Cardiac muscle cell (in vitro differentiated cells and primary cell): ENCODE results near the gene NUP37. TPM values are rescaled to one million over a fixed set of nuclear protein-coding genes. Genes with fewer than 3 reads are reported as not detected.
"Not testable (repeated sequence)": the region's sequence is repeated elsewhere in the genome, so short reads cannot be mapped to it uniquely, and the experiment has no call there.

ENCODE experiments used
- DNase-seq, 2 donors: peaks; one replicate each; pipeline versions ENCODE4 v3.0.0 to v3.0.0-alpha.2; 2010 to 2017; ENCODE audit warnings: low read depth in 1 of 2, low spot score in 1 of 2
- H3K27ac ChIP-seq: fragments of 200-600 bp; sonication (generic); 2 replicates; pipeline ENCODE4 v1.5.1; 2016
- H3K27me3 ChIP-seq: fragments of 200-600 bp; sonication (generic); 2 replicates; pipeline ENCODE4 v1.6.0; 2016; ENCODE audit warnings: control low read depth
- H3K36me3 ChIP-seq: fragments of 200-600 bp; sonication (generic); 2 replicates; pipeline ENCODE4 v1.5.1; 2016; ENCODE audit warnings: control low read depth
- H3K4me1 ChIP-seq: fragments of 200-600 bp; sonication (generic); 2 replicates; pipeline ENCODE4 v1.8.1; 2017; ENCODE audit warnings: low read depth, mild to moderate bottlenecking, mixed run types
- H3K4me3 ChIP-seq: fragments of 200-600 bp; sonication (generic); 2 replicates; pipeline ENCODE4 v1.5.1; 2016; ENCODE audit warnings: mild to moderate bottlenecking
- H3K9me3 ChIP-seq: fragments of 200-600 bp; sonication (generic); 2 replicates; pipeline ENCODE4 v1.5.1; 2017; ENCODE audit warnings: low read depth, mild to moderate bottlenecking, control low read depth
- polyA plus RNA-seq: library from polyadenylated mRNA; unstranded; fragments of >200 nt; fragmentation: Nextera tagmentation; extraction: Ambion mirVana; gene quantifications from 2 replicates; pipeline ENCODE4 v1.2.1, GENCODE V29; 2016
- total RNA-seq: library from RNA; depleted of rRNA; stranded (reverse); fragments of >200 nt; gene quantifications from 2 replicates; pipeline ENCODE4 v1.2.3, GENCODE V29; 2016
- TF ChIP-seq, protein P1 (sequence below): IDR thresholded peaks from 2 replicates; pipeline ENCODE4 v1.5.1; 2012; ENCODE audit warnings: low read depth, mild to moderate bottlenecking, low read length

Gene NUP37
- total and polyA plus RNA-seq, 2 experiments from 2014 or later = 45.5 to 46.4 TPM

DNA sequence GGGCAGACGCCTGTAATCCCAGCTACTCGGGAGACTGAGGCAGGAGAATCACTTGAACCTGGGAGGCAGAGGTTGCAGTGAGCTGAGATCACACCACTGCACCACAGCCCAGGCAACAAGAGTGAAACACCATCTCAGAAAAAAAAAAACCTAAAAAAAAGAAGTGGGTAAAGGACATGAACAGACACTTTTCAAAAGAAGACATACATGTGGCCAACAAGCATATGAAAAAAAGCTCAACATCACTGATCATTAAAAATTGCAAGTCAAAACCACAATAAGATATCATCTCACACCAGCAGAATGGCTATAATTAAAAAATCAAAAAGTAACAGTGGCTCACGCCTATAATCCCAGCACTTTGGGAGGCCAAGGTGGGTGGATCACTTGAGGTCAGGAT lies 10.8 kb upstream of the NUP37 start:
- not testable (repeated sequence) for H3K9me3 ChIP-seq, DNase-seq, H3K27me3 ChIP-seq, H3K36me3 ChIP-seq, H3K4me3 ChIP-seq, H3K27ac ChIP-seq, H3K4me1 ChIP-seq

DNA sequence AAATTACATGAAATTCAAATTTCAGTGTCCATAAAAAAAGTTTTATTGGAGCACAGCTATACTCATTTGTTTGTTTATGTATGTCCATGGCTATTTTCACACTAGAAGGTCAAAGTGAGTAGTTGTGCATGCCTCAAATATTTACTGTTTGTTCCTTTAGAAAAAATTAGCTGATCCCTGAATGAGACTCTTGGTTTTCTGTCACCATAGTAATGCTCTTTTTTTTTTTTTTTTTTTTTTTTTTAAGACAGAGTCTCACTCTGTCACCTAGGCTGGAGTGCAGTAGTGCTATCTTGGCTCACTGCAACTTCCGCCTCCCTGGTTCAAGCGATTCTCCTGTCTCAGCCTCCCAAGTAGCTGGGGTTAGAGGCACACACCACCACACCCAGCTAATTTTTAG lies 1.4 kb upstream of the NUP37 start:
- DNase-seq, H3K9me3 ChIP-seq: not testable (repeated sequence)
- peak overlapping the region; percentile 73 for H3K4me3 ChIP-seq

GRCh38 chr12:102120886-102121285 lies 972 bp upstream of the NUP37 start:
- no peak overlapping the region for H3K27ac ChIP-seq

More for the DNA sequence above, 1.4 kb upstream of the NUP37 start:
- not testable (repeated sequence) for H3K27ac ChIP-seq, H3K27me3 ChIP-seq, H3K4me1 ChIP-seq, H3K36me3 ChIP-seq

GRCh38 chr12:102120564-102120873 lies 605 bp upstream of the NUP37 start:
- H3K4me1 ChIP-seq = peaks cover 5% of the 10 kb centered on the region
- H3K9me3 ChIP-seq = no peaks in the 10 kb centered on the region
- H3K27ac ChIP-seq = peak overlapping the region; percentile 95
- no peaks in the 10 kb centered on the region for H3K27me3 ChIP-seq
- DNase-seq = no peak
- H3K4me3 ChIP-seq = peak overlapping the region; percentile 73
- H3K36me3 ChIP-seq = peaks cover 9% of the 10 kb centered on the region
- TF ChIP-seq, protein P1, sequence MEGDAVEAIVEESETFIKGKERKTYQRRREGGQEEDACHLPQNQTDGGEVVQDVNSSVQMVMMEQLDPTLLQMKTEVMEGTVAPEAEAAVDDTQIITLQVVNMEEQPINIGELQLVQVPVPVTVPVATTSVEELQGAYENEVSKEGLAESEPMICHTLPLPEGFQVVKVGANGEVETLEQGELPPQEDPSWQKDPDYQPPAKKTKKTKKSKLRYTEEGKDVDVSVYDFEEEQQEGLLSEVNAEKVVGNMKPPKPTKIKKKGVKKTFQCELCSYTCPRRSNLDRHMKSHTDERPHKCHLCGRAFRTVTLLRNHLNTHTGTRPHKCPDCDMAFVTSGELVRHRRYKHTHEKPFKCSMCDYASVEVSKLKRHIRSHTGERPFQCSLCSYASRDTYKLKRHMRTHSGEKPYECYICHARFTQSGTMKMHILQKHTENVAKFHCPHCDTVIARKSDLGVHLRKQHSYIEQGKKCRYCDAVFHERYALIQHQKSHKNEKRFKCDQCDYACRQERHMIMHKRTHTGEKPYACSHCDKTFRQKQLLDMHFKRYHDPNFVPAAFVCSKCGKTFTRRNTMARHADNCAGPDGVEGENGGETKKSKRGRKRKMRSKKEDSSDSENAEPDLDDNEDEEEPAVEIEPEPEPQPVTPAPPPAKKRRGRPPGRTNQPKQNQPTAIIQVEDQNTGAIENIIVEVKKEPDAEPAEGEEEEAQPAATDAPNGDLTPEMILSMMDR = no peak

More at GRCh38 chr12:102120886-102121285, 972 bp upstream of the NUP37 start:
- DNase-seq = peak in 1 of 2 donors; percentile 28
- H3K36me3 ChIP-seq = peaks cover 6% of the 10 kb centered on the region
- peaks cover 5% of the 10 kb centered on the region for H3K4me1 ChIP-seq
- peak overlapping the region; percentile 73 for H3K4me3 ChIP-seq
- no peaks in the 10 kb centered on the region for H3K27me3 ChIP-seq
- H3K9me3 ChIP-seq = no peaks in the 10 kb centered on the region
- TF ChIP-seq, protein P1 = no peak

DNA sequence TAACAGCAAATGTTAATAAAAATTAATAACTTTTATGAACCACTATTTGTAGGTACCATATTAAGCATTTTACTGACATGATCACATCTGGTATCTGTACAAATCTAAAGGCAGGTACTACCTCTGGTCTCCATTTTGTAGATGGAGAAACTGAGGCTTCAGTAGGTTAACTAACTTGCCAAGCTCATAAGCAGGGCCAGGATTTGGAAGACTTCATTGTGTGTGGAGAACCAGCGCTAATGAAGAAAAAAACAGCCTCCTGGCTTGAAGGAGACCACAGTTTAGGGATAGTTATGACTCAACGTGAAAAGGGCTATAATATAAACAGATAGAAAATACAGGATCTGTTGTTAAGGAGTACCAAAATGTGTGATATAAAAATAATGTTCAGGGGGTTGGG lies 1.0 kb downstream of the NUP37 start:
- no peaks in the 10 kb centered on the region for H3K9me3 ChIP-seq
- peaks cover 5% of the 10 kb centered on the region for H3K4me1 ChIP-seq
- peak overlapping the region; percentile 73 for H3K4me3 ChIP-seq
- H3K27me3 ChIP-seq = no peaks in the 10 kb centered on the region
- DNase-seq = no peak
- peaks cover 15% of the 10 kb centered on the region for H3K36me3 ChIP-seq
- TF ChIP-seq, protein P1 = no peak
- H3K27ac ChIP-seq = no peak overlapping the region

GRCh38 chr12:102116392-102116791 lies 3.5 kb downstream of the NUP37 start:
- Histone ChIP-seq H3K4me1 (peaks cover 5% of the 10 kb centered on the region), H3K9me3 (no peaks in the 10 kb centered on the region), H3K27ac (no peak overlapping the region), H3K4me3 (no peak overlapping the region), H3K36me3 (peaks cover 15% of the 10 kb centered on the region), H3K27me3 (no peaks in the 10 kb centered on the region)
- TF ChIP-seq, protein P1 = no peak
- DNase-seq = no peak

- no peak for DNase-seq
- Histone ChIP-seq H3K27ac (no peak overlapping the region), H3K9me3 (no peaks in the 10 kb centered on the region), H3K36me3 (peaks cover 25% of the 10 kb centered on the region), H3K4me1 (peaks cover 5% of the 10 kb centered on the region), H3K27me3 (no peaks in the 10 kb centered on the region), H3K4me3 (no peak overlapping the region)
- TF ChIP-seq, protein P1 = no peak
Measured at GRCh38 chr12:102114212-102114611, 5.7 kb downstream of the NUP37 start.
